Smooth muscle cell (in vitro differentiated cells): Measurements from ENCODE around the gene SFXN5. TPM values are rescaled to one million over a fixed set of nuclear protein-coding genes. Genes with fewer than 3 reads are reported as not detected.

Source experiments
- DNase-seq: peaks from one replicate; lab custom pipeline; 2025; ENCODE audit not compliant: unreplicated experiment; lab: John Stamatoyannopoulos, UW
- H2AFZ ChIP-seq: fragments of 200-600 bp; sonication (generic); 2 replicates; pipeline ENCODE4 v1.6.0; 2016; ENCODE audit warnings: antibody characterized with exemption, low read depth, mild to moderate bottlenecking
- H3F3A ChIP-seq: fragments of 200-600 bp; sonication (generic); 2 replicates; pipeline ENCODE4 v1.6.0; 2017; ENCODE audit warnings: antibody characterized with exemption, low read depth
- H3K27ac ChIP-seq: fragments of 200-600 bp; sonication (generic); 2 replicates; pipeline ENCODE4 v1.5.1; 2016; ENCODE audit warnings: low read depth, mild to moderate bottlenecking
- H3K27me3 ChIP-seq: fragments of 200-600 bp; sonication (generic); 2 replicates; pipeline ENCODE4 v1.6.1; 2016; ENCODE audit warnings: low read depth, mild to moderate bottlenecking
- H3K36me3 ChIP-seq: fragments of 200-600 bp; sonication (generic); 2 replicates; pipeline ENCODE4 v1.5.1; 2016; ENCODE audit warnings: low read depth
- H3K4me1 ChIP-seq: fragments of 200-600 bp; sonication (generic); 2 replicates; pipeline ENCODE4 v1.5.1; 2016; ENCODE audit warnings: low read depth
- H3K4me2 ChIP-seq: fragments of 200-600 bp; sonication (generic); 2 replicates; pipeline ENCODE4 v1.6.0; 2016; ENCODE audit warnings: mild to moderate bottlenecking
- H3K4me3 ChIP-seq: fragments of 200-600 bp; sonication (generic); 2 replicates; pipeline ENCODE4 v1.5.1; 2016; ENCODE audit warnings: mild to moderate bottlenecking
- H3K79me2 ChIP-seq: fragments of 200-600 bp; sonication (generic); 2 replicates; pipeline ENCODE4 v1.6.0; 2016; ENCODE audit warnings: low read depth, mild to moderate bottlenecking
- H3K9ac ChIP-seq: fragments of 200-600 bp; sonication (generic); 2 replicates; pipeline ENCODE4 v1.6.0; 2016; ENCODE audit warnings: low read depth
- H3K9me3 ChIP-seq: fragments of 200-600 bp; sonication (generic); replicated peaks from 2 replicates; pipeline ENCODE4 v1.5.1; 2016; ENCODE audit warnings: low read depth
- H4K20me1 ChIP-seq: fragments of 200-600 bp; sonication (generic); 2 replicates; pipeline ENCODE4 v1.6.0; 2016; ENCODE audit warnings: low read depth
- CTCF ChIP-seq: fragments of 200-600 bp; sonication (generic); IDR thresholded peaks from 2 replicates; pipeline ENCODE4 v1.5.1; 2017; ENCODE audit warnings: borderline replicate concordance, mild to moderate bottlenecking, antibody characterized with exemption; ENCODE audit not compliant: insufficient read depth, poor library complexity, severe bottlenecking
- WGBS: methylation state at CpG from one replicate; pipeline ENCODE4 v1.1.7; 2016; ENCODE audit warnings: low lambda C conversion rate; 5-methylcytosine and 5-hydroxymethylcytosine counted together
- polyA plus RNA-seq: library from polyadenylated mRNA; unstranded; fragments of >200 nt; fragmentation: Nextera tagmentation; extraction: Ambion mirVana; gene quantifications from 2 replicates; pipeline ENCODE4 v1.2.1, GENCODE V29; 2016
- total RNA-seq: library from RNA; depleted of rRNA; stranded (reverse); fragments of >200 nt; gene quantifications from 2 replicates; pipeline ENCODE4 v1.2.3, GENCODE V29; 2014

Gene SFXN5
- total and polyA plus RNA-seq, 2 experiments from 2014 or later: 6.9 to 8.3 TPM

GRCh38 chr2:72998234-72998651 is 73.3 kb downstream of the SFXN5 start:
- H3K4me3 ChIP-seq: no peak overlapping the region
- no peaks in the 10 kb centered on the region for H3K79me2 ChIP-seq
- WGBS: 93% methylated on average over 11 of the region's 12 CpGs
- no peak for TF ChIP-seq CTCF
- no peaks in the 10 kb centered on the region for H3K9me3 ChIP-seq
- no peak for DNase-seq
- no peak overlapping the region for H3K9ac ChIP-seq
- no peaks in the 10 kb centered on the region for H3K27me3 ChIP-seq
- no peaks in the 10 kb centered on the region for H3K36me3 ChIP-seq
- H3K4me1 ChIP-seq: peaks cover 10% of the 10 kb centered on the region
- H4K20me1 ChIP-seq: no peaks in the 10 kb centered on the region
- H2AFZ ChIP-seq: no peak overlapping the region
- no peak overlapping the region for H3K4me2 ChIP-seq
- no peaks in the 10 kb centered on the region for H3F3A ChIP-seq
- no peak overlapping the region for H3K27ac ChIP-seq

GRCh38 chr2:72996117-72996502 is 75.4 kb downstream of the SFXN5 start:
- no peaks in the 10 kb centered on the region for H3K79me2 ChIP-seq
- H2AFZ ChIP-seq: no peak overlapping the region
- 97% methylated on average over 7 of the region's 7 CpGs for WGBS
- no peaks in the 10 kb centered on the region for H3F3A ChIP-seq
- no peak for DNase-seq
- no peaks in the 10 kb centered on the region for H3K36me3 ChIP-seq
- H3K4me1 ChIP-seq: peaks cover 10% of the 10 kb centered on the region
- H3K27ac ChIP-seq: no peak overlapping the region
- H3K9ac ChIP-seq: no peak overlapping the region
- no peak overlapping the region for H3K4me3 ChIP-seq
- H3K27me3 ChIP-seq: no peaks in the 10 kb centered on the region
- H4K20me1 ChIP-seq: no peaks in the 10 kb centered on the region
- no peaks in the 10 kb centered on the region for H3K9me3 ChIP-seq
- no peak overlapping the region for H3K4me2 ChIP-seq
- no peak for TF ChIP-seq CTCF

GRCh38 chr2:72995430-72996116 is 75.9 kb downstream of the SFXN5 start:
- H4K20me1 ChIP-seq: no peaks in the 10 kb centered on the region
- H3K9me3 ChIP-seq: no peaks in the 10 kb centered on the region
- TF ChIP-seq CTCF: no peak
- DNase-seq: no peak
- no peak overlapping the region for H3K9ac ChIP-seq
- no peak overlapping the region for H3K4me2 ChIP-seq
- no peak overlapping the region for H3K27ac ChIP-seq
- H3F3A ChIP-seq: no peaks in the 10 kb centered on the region
- 87% methylated on average over 15 of the region's 15 CpGs for WGBS
- H3K36me3 ChIP-seq: no peaks in the 10 kb centered on the region
- H3K4me3 ChIP-seq: no peak overlapping the region
- no peaks in the 10 kb centered on the region for H3K79me2 ChIP-seq
- no peak overlapping the region for H2AFZ ChIP-seq
- H3K4me1 ChIP-seq: peaks cover 10% of the 10 kb centered on the region
- H3K27me3 ChIP-seq: no peaks in the 10 kb centered on the region

GRCh38 chr2:72994991-72995380 is 76.5 kb downstream of the SFXN5 start:
- Histone ChIP-seq H3K4me1 (peaks cover 10% of the 10 kb centered on the region), H3K27me3 (no peaks in the 10 kb centered on the region), H3K27ac (no peak overlapping the region), H3K4me2 (no peak overlapping the region), H2AFZ (no peak overlapping the region), H3K9me3 (no peaks in the 10 kb centered on the region), H3F3A (no peaks in the 10 kb centered on the region), H3K36me3 (no peaks in the 10 kb centered on the region), H3K79me2 (no peaks in the 10 kb centered on the region), H3K4me3 (no peak overlapping the region), H3K9ac (no peak overlapping the region), H4K20me1 (no peaks in the 10 kb centered on the region)
- no peak for DNase-seq
- no peak for TF ChIP-seq CTCF
- 90% methylated on average over 6 of the region's 6 CpGs for WGBS
